Right atrium auricular region (tissue), 2 donors: ENCODE results near the gene CADPS. TPM values are rescaled to one million over a fixed set of nuclear protein-coding genes. Genes with fewer than 3 reads are reported as not detected.

ENCODE experiments used
- DNase-seq: peaks from one replicate; pipeline ENCODE4 v3.0.0-alpha.2; 2019; ENCODE audit warnings: low spot score
- H3K27ac ChIP-seq, 2 donors: fragments of 200-600 bp; sonication (generic); 1 replicate in 1 of 2; 2 replicates in 1 of 2; pipeline ENCODE4 v1.5.1; 2016 to 2019
- H3K27me3 ChIP-seq, 2 donors: fragments of 200-600 bp; sonication (generic); one replicate each; pipeline versions ENCODE4 v1.5.1 to v1.6.0; 2017 to 2019
- H3K36me3 ChIP-seq: fragments of 200-600 bp; sonication (generic); one replicate; pipeline ENCODE4 v1.5.1; 2016
- H3K4me1 ChIP-seq, 2 donors: fragments of 200-600 bp; sonication (generic); one replicate each; pipeline versions ENCODE4 v1.5.1 to v1.6.0; 2017 to 2019
- H3K4me3 ChIP-seq, 2 donors: fragments of 200-600 bp; sonication (generic); 1 replicate in 1 of 2; 2 replicates in 1 of 2; pipeline ENCODE4 v1.5.1; 2017 to 2019; ENCODE audit warnings: mild to moderate bottlenecking in 1 of 2, moderate library complexity in 1 of 2
- H3K9me3 ChIP-seq, 2 donors: fragments of 200-600 bp; sonication (generic); one replicate each; pipeline ENCODE4 v1.5.1; 2019
- total RNA-seq, 2 donors: library from RNA; depleted of rRNA; stranded (reverse); fragments of >200 nt; gene quantifications; one replicate each; pipeline ENCODE4 v1.1.0, GENCODE V29; 2016
- TF ChIP-seq, protein P1 (sequence below), 2 donors: fragments of 200-600 bp; sonication (generic); IDR thresholded peaks; one replicate each; pipeline ENCODE4 v1.5.1; 2019; ENCODE audit warnings: antibody characterized with exemption in 2 of 2

Gene CADPS
- total RNA-seq, 2 donors from 2014 or later: 16.1 to 48.2 TPM

DNA sequence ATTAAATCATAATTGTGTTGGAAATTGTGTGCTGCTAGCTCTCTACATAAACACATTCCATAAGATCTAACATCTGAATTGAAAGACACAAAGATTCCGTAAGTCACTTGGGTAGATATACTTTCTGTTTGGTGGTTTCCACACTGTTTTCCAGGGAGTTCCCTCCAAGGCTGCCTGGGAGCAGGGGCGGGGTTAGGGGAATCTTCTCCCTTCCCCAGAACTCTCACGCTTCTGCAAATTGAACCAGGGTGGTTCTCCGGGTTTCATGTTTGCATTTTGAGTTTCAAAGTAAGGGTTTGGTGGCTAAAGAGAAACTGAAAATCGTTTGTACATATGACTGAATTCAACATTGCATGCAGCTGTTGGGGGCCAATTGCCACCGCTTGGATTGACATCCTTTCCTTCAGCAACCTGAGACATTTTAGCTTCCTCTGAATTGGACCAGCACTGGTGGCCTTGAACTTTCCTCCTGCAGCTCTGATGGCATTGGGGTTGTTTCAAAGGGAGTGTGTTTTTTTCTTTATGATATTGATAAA lies 309.1 kb downstream of the CADPS start:
- H3K9me3 ChIP-seq: no peaks in the 10 kb centered on the region
- no peak for DNase-seq
- no peaks in the 10 kb centered on the region for H3K27me3 ChIP-seq
- no peak overlapping the region for H3K27ac ChIP-seq
- peaks cover 0 to 18% of the 10 kb centered on the region in 2 donors for H3K4me1 ChIP-seq
- TF ChIP-seq, protein P1, sequence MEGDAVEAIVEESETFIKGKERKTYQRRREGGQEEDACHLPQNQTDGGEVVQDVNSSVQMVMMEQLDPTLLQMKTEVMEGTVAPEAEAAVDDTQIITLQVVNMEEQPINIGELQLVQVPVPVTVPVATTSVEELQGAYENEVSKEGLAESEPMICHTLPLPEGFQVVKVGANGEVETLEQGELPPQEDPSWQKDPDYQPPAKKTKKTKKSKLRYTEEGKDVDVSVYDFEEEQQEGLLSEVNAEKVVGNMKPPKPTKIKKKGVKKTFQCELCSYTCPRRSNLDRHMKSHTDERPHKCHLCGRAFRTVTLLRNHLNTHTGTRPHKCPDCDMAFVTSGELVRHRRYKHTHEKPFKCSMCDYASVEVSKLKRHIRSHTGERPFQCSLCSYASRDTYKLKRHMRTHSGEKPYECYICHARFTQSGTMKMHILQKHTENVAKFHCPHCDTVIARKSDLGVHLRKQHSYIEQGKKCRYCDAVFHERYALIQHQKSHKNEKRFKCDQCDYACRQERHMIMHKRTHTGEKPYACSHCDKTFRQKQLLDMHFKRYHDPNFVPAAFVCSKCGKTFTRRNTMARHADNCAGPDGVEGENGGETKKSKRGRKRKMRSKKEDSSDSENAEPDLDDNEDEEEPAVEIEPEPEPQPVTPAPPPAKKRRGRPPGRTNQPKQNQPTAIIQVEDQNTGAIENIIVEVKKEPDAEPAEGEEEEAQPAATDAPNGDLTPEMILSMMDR (IDR thresholded peaks at IDR 0.05): no peak
- H3K4me3 ChIP-seq: no peak overlapping the region
- no peaks in the 10 kb centered on the region for H3K36me3 ChIP-seq

DNA sequence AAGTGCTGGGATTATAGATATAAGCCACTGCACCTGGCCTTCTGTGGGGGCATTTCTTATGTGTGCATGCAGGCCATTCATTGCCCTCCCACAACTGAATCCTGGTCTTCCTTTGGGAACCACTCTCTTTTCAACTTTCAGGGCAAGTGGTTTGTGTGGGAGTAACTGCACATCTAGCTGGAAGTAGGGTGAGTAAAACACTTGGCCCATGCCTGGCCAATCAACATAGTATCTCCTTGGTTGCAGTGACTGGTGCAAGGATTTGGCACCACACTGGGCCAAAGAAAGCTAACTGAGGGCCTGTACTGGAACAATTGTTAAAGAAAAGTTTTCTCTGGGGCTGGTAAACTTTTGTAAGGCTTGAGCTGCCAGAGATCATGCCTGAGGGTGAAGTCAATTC lies 312.6 kb downstream of the CADPS start:
- Histone ChIP-seq H3K27me3 (no peaks in the 10 kb centered on the region), H3K27ac (no peak overlapping the region), H3K36me3 (no peaks in the 10 kb centered on the region), H3K4me1 (peaks cover 0 to 14% of the 10 kb centered on the region in 2 donors), H3K9me3 (no peaks in the 10 kb centered on the region), H3K4me3 (no peak overlapping the region)
- no peak for DNase-seq
- TF ChIP-seq, protein P1 (IDR thresholded peaks at IDR 0.05): no peak

DNA sequence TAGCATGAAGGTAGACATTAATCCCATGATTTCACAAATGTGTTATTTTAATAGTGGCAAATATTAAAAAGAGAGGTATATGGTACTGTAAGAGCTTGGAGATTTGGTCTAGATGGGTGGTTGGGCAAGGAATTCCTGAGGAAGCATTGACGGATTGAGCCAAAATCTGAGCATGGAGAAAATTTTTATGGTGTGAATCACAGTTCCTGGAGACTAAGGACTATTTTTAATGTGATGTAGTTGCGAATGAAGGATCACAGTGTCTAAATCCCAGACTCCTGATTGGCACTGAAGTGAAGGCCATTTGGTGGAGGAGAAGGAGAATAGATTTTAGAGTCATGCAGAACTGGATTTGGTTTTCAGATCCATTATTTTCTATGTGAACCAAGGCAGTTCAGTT lies 313.2 kb downstream of the CADPS start:
- Histone ChIP-seq H3K27ac (no peak overlapping the region), H3K4me3 (no peak overlapping the region), H3K4me1 (peaks cover 0 to 10% of the 10 kb centered on the region in 2 donors), H3K27me3 (no peaks in the 10 kb centered on the region), H3K36me3 (no peaks in the 10 kb centered on the region), H3K9me3 (no peaks in the 10 kb centered on the region)
- TF ChIP-seq, protein P1 (IDR thresholded peaks at IDR 0.05): no peak
- no peak for DNase-seq

DNA sequence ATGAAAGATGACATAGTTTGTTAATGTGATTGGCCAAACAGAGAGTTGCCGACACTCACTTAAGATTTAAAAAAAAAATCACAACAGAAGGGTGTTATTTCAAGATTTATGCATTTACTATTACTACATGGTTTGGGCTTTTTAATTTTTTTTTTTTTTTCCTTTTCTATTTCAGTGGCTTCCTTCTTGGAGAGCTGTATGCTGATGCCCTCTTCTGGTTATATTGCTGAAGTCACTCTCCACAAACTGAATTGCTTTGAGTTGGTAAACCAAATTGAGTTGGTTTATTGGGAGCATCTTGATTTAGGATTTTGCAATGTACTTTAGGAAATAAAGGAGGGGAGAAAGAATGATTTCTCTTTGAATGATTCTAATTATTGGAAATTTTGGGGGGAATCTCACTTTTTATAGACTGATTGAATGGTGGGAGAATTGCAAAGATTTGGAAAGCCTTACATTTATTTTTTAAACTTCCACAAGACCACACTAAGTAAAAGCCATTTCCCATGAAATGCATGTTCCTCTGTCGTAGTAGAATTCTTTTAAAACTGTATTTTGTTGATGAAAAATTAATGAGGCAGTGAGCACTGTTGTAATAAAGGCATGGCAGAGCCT lies 315.3 kb downstream of the CADPS start:
- no peak for DNase-seq
- no peaks in the 10 kb centered on the region for H3K36me3 ChIP-seq
- no peak overlapping the region for H3K27ac ChIP-seq
- H3K4me1 ChIP-seq: peaks cover 0 to 5% of the 10 kb centered on the region in 2 donors
- no peaks in the 10 kb centered on the region for H3K9me3 ChIP-seq
- H3K4me3 ChIP-seq: no peak overlapping the region
- no peaks in the 10 kb centered on the region for H3K27me3 ChIP-seq
- TF ChIP-seq, protein P1 (IDR thresholded peaks at IDR 0.05): peak in 1 of 2 donors; percentile 42

DNA sequence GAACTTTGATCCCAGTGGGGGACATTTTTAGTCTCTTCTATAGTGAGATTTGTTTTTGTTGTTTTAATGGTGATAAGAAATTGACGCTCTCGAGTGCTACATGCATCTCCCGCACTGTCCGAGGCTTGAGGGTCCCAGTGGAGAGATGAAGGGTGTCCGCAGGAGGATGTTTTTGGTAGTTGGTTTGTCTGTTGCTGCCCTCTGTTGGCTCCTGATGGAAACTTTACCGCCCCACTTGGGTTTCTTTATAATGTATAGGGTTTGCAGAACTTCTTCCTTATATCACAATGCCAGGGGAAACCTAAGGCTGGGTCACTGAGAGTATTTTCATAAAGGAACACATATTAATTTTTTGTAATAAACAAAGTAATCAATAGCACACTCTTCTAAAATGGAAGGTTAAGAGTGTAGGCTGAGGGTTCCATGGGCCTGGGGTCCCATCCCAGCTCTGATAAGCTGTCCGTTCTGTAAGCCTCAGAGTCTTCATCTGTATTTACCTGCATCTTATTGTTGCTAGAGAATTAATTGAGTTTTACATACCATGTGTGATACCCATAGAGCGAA lies 316.6 kb downstream of the CADPS start:
- H3K36me3 ChIP-seq: no peaks in the 10 kb centered on the region
- DNase-seq: no peak
- peaks cover 0 to 5% of the 10 kb centered on the region in 2 donors for H3K4me1 ChIP-seq
- no peaks in the 10 kb centered on the region for H3K27me3 ChIP-seq
- H3K4me3 ChIP-seq: no peak overlapping the region
- no peaks in the 10 kb centered on the region for H3K9me3 ChIP-seq
- TF ChIP-seq, protein P1 (IDR thresholded peaks at IDR 0.05): no peak
- H3K27ac ChIP-seq: no peak overlapping the region
